Stomach smooth muscle (tissue), 2 donors: ENCODE measurements around the gene RPS6KB1.
"Not testable (repeated sequence)": the region's sequence is repeated elsewhere in the genome, so short reads cannot be mapped to it uniquely, and the experiment has no call there.

Experiments used
- H3K27ac ChIP-seq: one replicate; pipeline ENCODE4 v1.7.0; 2013; ENCODE audit warnings: mild to moderate bottlenecking, low read length, inconsistent platforms
- H3K27me3 ChIP-seq, 2 donors: one replicate each; pipeline ENCODE4 v1.7.0; 2013; ENCODE audit warnings: low read length in 2 of 2; ENCODE audit not compliant: insufficient read depth in 2 of 2, control insufficient read depth in 1 of 2
- H3K36me3 ChIP-seq, 2 donors: one replicate each; pipeline ENCODE4 v1.7.0; 2013; ENCODE audit warnings: low read length in 2 of 2; ENCODE audit not compliant: control insufficient read depth in 2 of 2, insufficient read depth in 2 of 2
- H3K4me1 ChIP-seq: one replicate; pipeline ENCODE4 v1.7.0; 2013; ENCODE audit warnings: low read length; ENCODE audit not compliant: control insufficient read depth, insufficient read depth
- H3K4me3 ChIP-seq, 2 donors: one replicate each; pipeline ENCODE4 v1.7.0; 2013; ENCODE audit warnings: low read length in 2 of 2
- H3K9ac ChIP-seq, 2 donors: one replicate each; pipeline ENCODE4 v1.7.0; 2013; ENCODE audit warnings: low read length in 2 of 2, mild to moderate bottlenecking in 1 of 2
- H3K9me3 ChIP-seq, 2 donors: one replicate each; pipeline ENCODE4 v1.7.0; 2013; ENCODE audit warnings: low read length in 2 of 2; ENCODE audit not compliant: control insufficient read depth in 2 of 2
- donor health status: healthy.
- donor health status: Pancreatic carcinoma.

Gene RPS6KB1

GRCh38 chr17:59899099-59899498 lies 6.2 kb downstream of the RPS6KB1 start:
- H3K9me3 ChIP-seq = no peaks in the 10 kb centered on the region
- no peak overlapping the region for H3K27ac ChIP-seq
- H3K4me3 ChIP-seq = no peak overlapping the region
- H3K4me1 ChIP-seq = no peaks in the 10 kb centered on the region
- H3K9ac ChIP-seq = no peak overlapping the region
- no peaks in the 10 kb centered on the region for H3K36me3 ChIP-seq
- no peaks in the 10 kb centered on the region for H3K27me3 ChIP-seq

DNA sequence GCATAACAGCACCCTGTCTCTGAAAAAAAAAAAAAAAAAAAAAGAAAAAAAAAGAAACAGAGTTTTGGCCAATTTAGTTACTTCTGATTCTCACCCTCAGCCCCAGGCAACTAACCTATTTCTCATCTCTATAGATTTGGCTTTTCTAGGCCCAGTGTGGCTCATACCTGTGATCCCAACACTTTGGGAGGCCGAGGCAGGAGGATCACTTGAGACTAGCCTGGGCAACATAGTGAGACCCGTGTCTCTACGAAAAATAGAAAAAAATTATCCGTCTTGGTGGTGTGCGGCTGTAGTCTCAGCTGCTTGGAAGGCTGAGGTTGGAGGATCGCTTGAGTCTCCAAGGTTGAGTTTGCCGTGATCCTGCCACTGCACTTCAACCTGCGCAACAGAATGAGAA lies 8.7 kb downstream of the RPS6KB1 start:
- Histone ChIP-seq H3K9ac (no peak overlapping the region), H3K9me3 (no peaks in the 10 kb centered on the region), H3K27me3 (no peaks in the 10 kb centered on the region), H3K27ac (no peak overlapping the region), H3K36me3 (no peaks in the 10 kb centered on the region), H3K4me3 (no peak overlapping the region), H3K4me1 (no peaks in the 10 kb centered on the region)

DNA sequence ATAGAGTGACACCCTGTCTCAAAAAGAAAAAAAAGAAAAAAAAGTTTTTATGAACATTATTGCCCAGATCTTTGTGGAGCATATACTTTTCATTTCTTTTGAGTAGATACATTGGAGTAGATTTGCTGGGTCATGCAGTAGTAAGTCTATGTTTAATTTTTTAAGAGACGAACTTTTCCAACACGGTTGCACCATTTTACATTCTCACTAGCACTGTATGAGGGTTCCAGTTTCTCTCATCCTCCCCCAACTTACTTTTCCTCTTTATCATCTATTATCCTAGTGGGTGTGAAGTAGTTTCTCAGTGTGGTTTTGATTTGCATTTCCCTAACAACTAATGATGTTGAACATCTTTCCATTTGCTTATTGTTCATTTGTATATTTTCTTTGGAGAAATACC lies 10.5 kb downstream of the RPS6KB1 start:
- H3K4me3 ChIP-seq = no peak overlapping the region
- H3K4me1 ChIP-seq = no peaks in the 10 kb centered on the region
- H3K36me3 ChIP-seq = no peaks in the 10 kb centered on the region
- H3K9ac ChIP-seq = no peak overlapping the region
- H3K27me3 ChIP-seq = no peaks in the 10 kb centered on the region
- H3K9me3 ChIP-seq = no peaks in the 10 kb centered on the region
- no peak overlapping the region for H3K27ac ChIP-seq

GRCh38 chr17:59907467-59907866 lies 14.5 kb downstream of the RPS6KB1 start:
- no peak overlapping the region for H3K27ac ChIP-seq
- H3K27me3 ChIP-seq = no peaks in the 10 kb centered on the region
- peaks cover under 1 to 2% of the 10 kb centered on the region in 2 donors for H3K36me3 ChIP-seq
- H3K9ac ChIP-seq = no peak overlapping the region
- no peak overlapping the region for H3K4me3 ChIP-seq
- no peaks in the 10 kb centered on the region for H3K4me1 ChIP-seq
- H3K9me3 ChIP-seq = no peaks in the 10 kb centered on the region

DNA sequence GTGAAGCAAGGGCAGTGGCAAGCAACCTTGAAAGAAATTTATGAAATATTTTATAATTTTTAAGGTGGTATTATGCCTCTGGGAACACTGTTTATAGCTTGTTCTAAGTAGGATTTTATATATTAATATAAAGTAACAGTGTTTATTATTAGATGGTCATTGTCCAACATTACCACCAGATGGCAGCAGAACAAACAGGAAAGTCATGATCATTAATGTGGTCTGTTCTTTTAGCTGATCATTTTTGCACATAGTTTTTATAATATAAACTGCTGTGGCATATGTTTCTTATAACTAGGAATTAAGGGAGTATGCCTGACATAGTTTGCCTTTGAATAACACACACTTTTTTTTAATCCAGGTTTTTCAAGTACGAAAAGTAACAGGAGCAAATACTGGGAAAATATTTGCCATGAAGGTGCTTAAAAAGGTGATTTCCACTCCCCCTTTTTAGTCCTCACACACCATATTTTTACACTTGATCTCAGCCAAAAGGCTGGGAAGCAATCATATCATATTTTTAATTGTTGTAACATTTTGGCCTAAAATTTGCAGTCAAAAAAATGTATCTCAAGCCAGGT lies 21.4 kb downstream of the RPS6KB1 start:
- peaks cover 14 to 21% of the 10 kb centered on the region in 2 donors for H3K36me3 ChIP-seq
- H3K4me3 ChIP-seq = no peak overlapping the region
- H3K9ac ChIP-seq = no peak overlapping the region
- no peaks in the 10 kb centered on the region for H3K9me3 ChIP-seq
- H3K27me3 ChIP-seq = no peaks in the 10 kb centered on the region
- H3K27ac ChIP-seq = no peak overlapping the region
- no peaks in the 10 kb centered on the region for H3K4me1 ChIP-seq

DNA sequence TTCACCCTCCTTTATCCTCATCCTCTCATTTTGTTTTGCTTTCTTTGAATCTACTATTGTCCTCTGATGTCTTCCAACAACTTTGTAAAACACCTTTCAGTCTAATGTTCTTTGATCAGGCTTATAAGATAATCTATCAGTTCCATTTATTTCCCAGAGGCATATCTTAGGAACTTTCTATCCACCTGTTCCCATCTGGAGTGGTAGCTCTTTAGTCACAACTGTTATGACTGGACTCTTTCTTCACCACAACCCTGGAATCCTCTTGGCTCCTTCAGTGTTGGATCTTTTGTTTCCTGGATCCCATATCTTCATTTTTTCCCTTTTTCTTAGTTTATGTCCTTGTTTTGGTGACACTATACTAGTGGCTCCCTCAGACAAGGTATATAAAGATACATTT lies 23.5 kb downstream of the RPS6KB1 start:
- H3K4me1 ChIP-seq = no peaks in the 10 kb centered on the region
- no peaks in the 10 kb centered on the region for H3K27me3 ChIP-seq
- H3K4me3 ChIP-seq = no peak overlapping the region
- no peak overlapping the region for H3K9ac ChIP-seq
- H3K27ac ChIP-seq = no peak overlapping the region
- no peaks in the 10 kb centered on the region for H3K9me3 ChIP-seq
- peaks cover 18 to 25% of the 10 kb centered on the region in 2 donors for H3K36me3 ChIP-seq

- H3K9me3 ChIP-seq, H3K4me1 ChIP-seq, H3K4me3 ChIP-seq, H3K9ac ChIP-seq, H3K27ac ChIP-seq, H3K27me3 ChIP-seq: not testable (repeated sequence)
- H3K36me3 ChIP-seq = peaks cover 14 to 20% of the 10 kb centered on the region in 2 donors
Observed at GRCh38 chr17:59920637-59921036, 27.7 kb downstream of the RPS6KB1 start.

DNA sequence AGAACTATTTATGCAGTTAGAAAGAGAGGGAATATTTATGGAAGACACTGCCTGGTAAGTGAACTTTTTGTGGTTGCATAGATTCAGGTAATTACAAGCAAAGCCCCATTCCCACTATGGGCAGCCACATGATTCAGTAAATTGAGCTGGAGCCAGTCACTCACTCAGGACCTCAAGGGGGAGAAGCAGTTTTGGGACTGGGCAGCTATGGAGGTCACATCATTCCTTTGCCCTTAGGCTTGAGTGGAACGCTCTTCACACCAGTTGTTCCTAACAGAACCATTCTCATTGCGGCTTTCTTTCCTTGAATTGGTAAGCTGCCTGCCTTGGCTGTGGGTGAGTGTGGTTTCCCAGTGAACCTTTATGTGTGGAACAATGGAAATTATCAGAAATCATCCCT lies 37.2 kb downstream of the RPS6KB1 start:
- peaks cover 24 to 28% of the 10 kb centered on the region in 2 donors for H3K36me3 ChIP-seq
- H3K4me3 ChIP-seq, H3K27me3 ChIP-seq, H3K9me3 ChIP-seq, H3K9ac ChIP-seq, H3K4me1 ChIP-seq, H3K27ac ChIP-seq: not testable (repeated sequence)

DNA sequence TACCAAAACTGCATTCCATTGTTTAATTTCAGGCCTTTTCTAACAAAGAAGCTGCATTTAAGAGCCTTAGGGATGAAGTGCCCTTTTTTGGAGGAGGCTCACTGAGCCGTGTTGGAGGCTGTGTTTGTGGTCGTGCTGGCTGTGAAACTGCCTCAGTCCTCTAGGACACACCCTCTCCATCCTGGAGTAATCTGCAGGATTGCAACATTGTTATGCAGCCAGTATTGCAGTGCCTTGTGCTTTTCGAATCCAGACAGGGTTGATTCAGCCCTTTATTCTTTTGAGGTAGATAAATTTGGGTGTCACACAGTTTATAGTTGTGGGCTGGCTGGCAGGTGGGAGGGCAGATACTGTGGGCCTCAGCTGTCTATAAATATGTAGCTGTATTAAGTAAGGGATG lies 37.8 kb downstream of the RPS6KB1 start:
- not testable (repeated sequence) for H3K27ac ChIP-seq, H3K9ac ChIP-seq, H3K27me3 ChIP-seq, H3K9me3 ChIP-seq, H3K4me3 ChIP-seq, H3K4me1 ChIP-seq
- peaks cover 22 to 25% of the 10 kb centered on the region in 2 donors for H3K36me3 ChIP-seq

GRCh38 chr17:59933317-59933716 lies 40.4 kb downstream of the RPS6KB1 start:
- H3K4me1 ChIP-seq, H3K27ac ChIP-seq, H3K27me3 ChIP-seq, H3K9me3 ChIP-seq, H3K4me3 ChIP-seq, H3K9ac ChIP-seq: not testable (repeated sequence)
- peaks cover 18 to 29% of the 10 kb centered on the region in 2 donors for H3K36me3 ChIP-seq

DNA sequence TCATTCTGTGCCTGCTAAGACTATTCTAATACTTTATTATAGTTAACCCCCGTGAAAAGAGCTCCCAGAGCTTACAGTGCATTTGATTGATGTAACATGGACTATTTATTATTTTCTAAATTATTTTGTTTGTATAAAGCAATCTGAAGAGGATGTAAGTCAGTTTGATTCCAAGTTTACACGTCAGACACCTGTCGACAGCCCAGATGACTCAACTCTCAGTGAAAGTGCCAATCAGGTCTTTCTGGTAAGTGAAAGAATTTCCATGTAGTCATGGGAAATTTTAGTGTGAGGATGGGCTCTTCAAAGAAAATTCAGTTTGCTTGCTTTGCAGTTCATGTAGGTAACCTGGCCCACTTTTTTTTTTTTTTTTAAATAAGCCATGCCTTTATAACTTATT lies 47.8 kb downstream of the RPS6KB1 start:
- H3K36me3 ChIP-seq = peaks cover 16 to 20% of the 10 kb centered on the region in 2 donors
- H3K9ac ChIP-seq, H3K27ac ChIP-seq, H3K27me3 ChIP-seq, H3K4me3 ChIP-seq, H3K4me1 ChIP-seq, H3K9me3 ChIP-seq: not testable (repeated sequence)
